K562 (cell line): Measurements from ENCODE around the gene MFAP2.

Experiments
- EZH2 ChIP-seq: IDR thresholded peaks from 2 replicates; pipeline ENCODE4 v1.6.1; 2012; ENCODE audit warnings: low read depth, mild to moderate bottlenecking, inconsistent platforms, low read length, borderline replicate concordance
- JUN ChIP-seq, 2 experiments: sonication (generic) in 1 of 2; formaldehyde crosslinking in 1 of 2; IDR thresholded peaks; 2 replicates each; pipeline versions ENCODE4 v1.6.1 to v1.8.0; 2012 to 2022; ENCODE audit warnings: borderline replicate concordance in 2 of 2, mild to moderate bottlenecking in 2 of 2, improper control_type of control experiment in 1 of 2, low read depth in 1 of 2, low read length in 1 of 2, missing genetic modification reagents in 1 of 2
- MTF1 ChIP-seq: fragments of 250-450 bp; sonication (Bioruptor Pico); IDR thresholded peaks from 2 replicates; pipeline ENCODE4 v1.9.0; 2021; ENCODE audit warnings: moderate library complexity, mild to moderate bottlenecking, inconsistent platforms, borderline replicate concordance
- NR3C1 ChIP-seq: sonication (generic); formaldehyde crosslinking; IDR thresholded peaks from 2 replicates; pipeline ENCODE4 v1.8.1; 2022; ENCODE audit warnings: missing genetic modification reagents
- POLR2A ChIP-seq: fragments of 450-650 bp; conservative IDR thresholded peaks from 2 replicates; pipeline ENCODE4 v1.6.1; 2016
- POLR2G ChIP-seq: fragments of 200-400 bp; formaldehyde crosslinking; IDR thresholded peaks from 2 replicates; pipeline ENCODE4 v1.6.1; 2017; ENCODE audit warnings: low read depth, mild to moderate bottlenecking, antibody characterized with exemption, low read length, moderate library complexity
- TEAD2 ChIP-seq: fragments of 450-650 bp; IDR thresholded peaks from 2 replicates; pipeline ENCODE4 v1.6.1; 2016; ENCODE audit warnings: missing genetic modification characterization, control low read depth, missing compliant biosample characterization
- TOE1 ChIP-seq, 2 experiments: fragments of 450-650 bp in 1 of 2; sonication (generic) in 1 of 2; formaldehyde crosslinking in 1 of 2; IDR thresholded peaks; 2 replicates each; pipeline versions ENCODE4 v1.7.1 to v1.8.0; 2016 to 2022; ENCODE audit warnings: borderline replicate concordance in 2 of 2, mild to moderate bottlenecking in 2 of 2, antibody characterized with exemption in 1 of 2, inconsistent platforms in 1 of 2, low read depth in 1 of 2, missing genetic modification reagents in 1 of 2, moderate library complexity in 1 of 2
- ZNF217 ChIP-seq: sonication (generic); formaldehyde crosslinking; IDR thresholded peaks from 2 replicates; pipeline ENCODE4 v1.8.0; 2022; ENCODE audit warnings: mild to moderate bottlenecking, missing genetic modification reagents
- TF ChIP-seq, protein P1 (sequence below): sonication (generic); formaldehyde crosslinking; IDR thresholded peaks from 2 replicates; pipeline ENCODE4 v1.8.0; 2023; ENCODE audit warnings: mild to moderate bottlenecking, missing genetic modification reagents
- TF ChIP-seq, protein P2 (sequence below), 3 experiments: IDR thresholded peaks in 2 of 3; conservative IDR thresholded peaks in 1 of 3; 2 replicates each; pipeline ENCODE4 v1.5.1; 2011 to 2012; ENCODE audit warnings: low read length in 3 of 3, mild to moderate bottlenecking in 3 of 3, control low read depth in 2 of 3, improper control_type of control experiment in 1 of 3, inconsistent platforms in 1 of 3, low read depth in 1 of 3, mixed read lengths in 1 of 3, moderate library complexity in 1 of 3; ENCODE audit not compliant: insufficient read depth in 2 of 3

GRCh38 chr1:17002524-17002902 is 22.1 kb upstream of the MFAP2 start:
- TF ChIP-seq JUN (IDR thresholded peaks at IDR 0.05; ENCODE audit: borderline replicate concordance, low read depth, low read length) = no peak
- TF ChIP-seq JUN (CRISPR knock-in tag; IDR thresholded peaks at IDR 0.05; ENCODE audit: borderline replicate concordance) = no peak
- no peak for TF ChIP-seq ZNF217
- TF ChIP-seq POLR2G = no peak
- no peak for TF ChIP-seq MTF1
- TF ChIP-seq, protein P1, sequence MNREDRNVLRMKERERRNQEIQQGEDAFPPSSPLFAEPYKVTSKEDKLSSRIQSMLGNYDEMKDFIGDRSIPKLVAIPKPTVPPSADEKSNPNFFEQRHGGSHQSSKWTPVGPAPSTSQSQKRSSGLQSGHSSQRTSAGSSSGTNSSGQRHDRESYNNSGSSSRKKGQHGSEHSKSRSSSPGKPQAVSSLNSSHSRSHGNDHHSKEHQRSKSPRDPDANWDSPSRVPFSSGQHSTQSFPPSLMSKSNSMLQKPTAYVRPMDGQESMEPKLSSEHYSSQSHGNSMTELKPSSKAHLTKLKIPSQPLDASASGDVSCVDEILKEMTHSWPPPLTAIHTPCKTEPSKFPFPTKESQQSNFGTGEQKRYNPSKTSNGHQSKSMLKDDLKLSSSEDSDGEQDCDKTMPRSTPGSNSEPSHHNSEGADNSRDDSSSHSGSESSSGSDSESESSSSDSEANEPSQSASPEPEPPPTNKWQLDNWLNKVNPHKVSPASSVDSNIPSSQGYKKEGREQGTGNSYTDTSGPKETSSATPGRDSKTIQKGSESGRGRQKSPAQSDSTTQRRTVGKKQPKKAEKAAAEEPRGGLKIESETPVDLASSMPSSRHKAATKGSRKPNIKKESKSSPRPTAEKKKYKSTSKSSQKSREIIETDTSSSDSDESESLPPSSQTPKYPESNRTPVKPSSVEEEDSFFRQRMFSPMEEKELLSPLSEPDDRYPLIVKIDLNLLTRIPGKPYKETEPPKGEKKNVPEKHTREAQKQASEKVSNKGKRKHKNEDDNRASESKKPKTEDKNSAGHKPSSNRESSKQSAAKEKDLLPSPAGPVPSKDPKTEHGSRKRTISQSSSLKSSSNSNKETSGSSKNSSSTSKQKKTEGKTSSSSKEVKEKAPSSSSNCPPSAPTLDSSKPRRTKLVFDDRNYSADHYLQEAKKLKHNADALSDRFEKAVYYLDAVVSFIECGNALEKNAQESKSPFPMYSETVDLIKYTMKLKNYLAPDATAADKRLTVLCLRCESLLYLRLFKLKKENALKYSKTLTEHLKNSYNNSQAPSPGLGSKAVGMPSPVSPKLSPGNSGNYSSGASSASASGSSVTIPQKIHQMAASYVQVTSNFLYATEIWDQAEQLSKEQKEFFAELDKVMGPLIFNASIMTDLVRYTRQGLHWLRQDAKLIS = no peak
- no peak for TF ChIP-seq POLR2A
- TF ChIP-seq TOE1 (IDR thresholded peaks at IDR 0.05; ENCODE audit: borderline replicate concordance) = no peak
- TF ChIP-seq TOE1 (CRISPR knock-in tag; IDR thresholded peaks at IDR 0.05; ENCODE audit: borderline replicate concordance, low read depth) = no peak
- TF ChIP-seq NR3C1 (CRISPR knock-in tag) = no peak
- TF ChIP-seq EZH2 = no peak
- TF ChIP-seq TEAD2 (tag) = no peak
- TF ChIP-seq, protein P2, sequence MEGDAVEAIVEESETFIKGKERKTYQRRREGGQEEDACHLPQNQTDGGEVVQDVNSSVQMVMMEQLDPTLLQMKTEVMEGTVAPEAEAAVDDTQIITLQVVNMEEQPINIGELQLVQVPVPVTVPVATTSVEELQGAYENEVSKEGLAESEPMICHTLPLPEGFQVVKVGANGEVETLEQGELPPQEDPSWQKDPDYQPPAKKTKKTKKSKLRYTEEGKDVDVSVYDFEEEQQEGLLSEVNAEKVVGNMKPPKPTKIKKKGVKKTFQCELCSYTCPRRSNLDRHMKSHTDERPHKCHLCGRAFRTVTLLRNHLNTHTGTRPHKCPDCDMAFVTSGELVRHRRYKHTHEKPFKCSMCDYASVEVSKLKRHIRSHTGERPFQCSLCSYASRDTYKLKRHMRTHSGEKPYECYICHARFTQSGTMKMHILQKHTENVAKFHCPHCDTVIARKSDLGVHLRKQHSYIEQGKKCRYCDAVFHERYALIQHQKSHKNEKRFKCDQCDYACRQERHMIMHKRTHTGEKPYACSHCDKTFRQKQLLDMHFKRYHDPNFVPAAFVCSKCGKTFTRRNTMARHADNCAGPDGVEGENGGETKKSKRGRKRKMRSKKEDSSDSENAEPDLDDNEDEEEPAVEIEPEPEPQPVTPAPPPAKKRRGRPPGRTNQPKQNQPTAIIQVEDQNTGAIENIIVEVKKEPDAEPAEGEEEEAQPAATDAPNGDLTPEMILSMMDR (IDR thresholded peaks at IDR 0.05 in 2 of 3, conservative IDR thresholded peaks at IDR 0.05 in 1 of 3; ENCODE audit: insufficient read depth in 2 of 3, low read depth in 1 of 3, low read length in 3 of 3) = no peak
